ENCODE results near the gene ELP5. TPM values are rescaled to one million over a fixed set of nuclear protein-coding genes. Genes with fewer than 3 reads are reported as not detected.

The ELP5 gene
- total RNA-seq, 4 donors from 2014 or later = 29.6 to 36.8 (median 33.8) TPM

DNA sequence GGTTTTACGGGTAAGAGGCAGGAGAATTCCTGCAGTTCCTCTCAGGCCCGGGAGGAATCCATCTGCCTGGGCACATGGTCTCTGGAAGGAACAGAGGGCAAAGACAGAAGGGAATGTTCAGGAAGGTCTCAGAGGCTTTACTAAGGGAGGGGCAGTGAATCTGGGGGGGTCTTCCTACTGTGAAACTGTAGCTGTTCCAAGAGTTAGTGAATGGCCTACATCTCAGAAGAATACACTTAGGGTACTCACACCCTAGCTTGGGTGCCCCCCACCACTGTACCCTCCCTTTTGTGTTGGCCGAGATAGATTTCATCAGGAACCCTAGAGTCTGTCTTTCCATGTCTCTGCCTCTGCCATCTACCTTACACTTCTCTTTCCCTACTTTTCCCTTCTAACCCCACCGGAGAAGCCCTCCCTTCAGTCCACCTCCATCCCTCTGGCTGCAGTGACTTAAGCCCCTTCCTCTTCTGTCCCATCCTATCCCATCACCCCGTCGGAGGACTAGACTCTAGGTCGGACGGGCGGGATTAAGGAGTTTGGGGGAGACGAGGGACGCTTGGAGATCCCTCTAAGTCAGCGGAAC is 32.7 kb upstream of the ELP5 start:
- peaks cover 6 to 73% (median 34%) of the 10 kb centered on the region in 3 donors for H3K4me1 ChIP-seq
- no peaks in the 10 kb centered on the region for H3K27me3 ChIP-seq
- ATAC-seq = no peak
- H3K27ac ChIP-seq = peak overlapping the region; percentile 86 to 98 (median 92)
- TF ChIP-seq, protein P1, sequence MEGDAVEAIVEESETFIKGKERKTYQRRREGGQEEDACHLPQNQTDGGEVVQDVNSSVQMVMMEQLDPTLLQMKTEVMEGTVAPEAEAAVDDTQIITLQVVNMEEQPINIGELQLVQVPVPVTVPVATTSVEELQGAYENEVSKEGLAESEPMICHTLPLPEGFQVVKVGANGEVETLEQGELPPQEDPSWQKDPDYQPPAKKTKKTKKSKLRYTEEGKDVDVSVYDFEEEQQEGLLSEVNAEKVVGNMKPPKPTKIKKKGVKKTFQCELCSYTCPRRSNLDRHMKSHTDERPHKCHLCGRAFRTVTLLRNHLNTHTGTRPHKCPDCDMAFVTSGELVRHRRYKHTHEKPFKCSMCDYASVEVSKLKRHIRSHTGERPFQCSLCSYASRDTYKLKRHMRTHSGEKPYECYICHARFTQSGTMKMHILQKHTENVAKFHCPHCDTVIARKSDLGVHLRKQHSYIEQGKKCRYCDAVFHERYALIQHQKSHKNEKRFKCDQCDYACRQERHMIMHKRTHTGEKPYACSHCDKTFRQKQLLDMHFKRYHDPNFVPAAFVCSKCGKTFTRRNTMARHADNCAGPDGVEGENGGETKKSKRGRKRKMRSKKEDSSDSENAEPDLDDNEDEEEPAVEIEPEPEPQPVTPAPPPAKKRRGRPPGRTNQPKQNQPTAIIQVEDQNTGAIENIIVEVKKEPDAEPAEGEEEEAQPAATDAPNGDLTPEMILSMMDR (IDR thresholded peaks at IDR 0.05) = no peak
- no peak for TF ChIP-seq POLR2A (IDR thresholded peaks at IDR 0.05)
- no peak for TF ChIP-seq POLR2AphosphoS5 (IDR thresholded peaks at IDR 0.05)
- TF ChIP-seq EP300 (IDR thresholded peaks at IDR 0.05) = no peak
- H3K4me3 ChIP-seq = peak overlapping the region; percentile 62 to 81
- peaks cover 0 to 34% of the 10 kb centered on the region in 2 donors for H3K36me3 ChIP-seq
- H3K9me3 ChIP-seq = no peaks in the 10 kb centered on the region
- WGBS, 2 donors (ENCODE audit: low coverage in 1 of 2) = 38 to 59% methylated on average over 2 to 4 of the region's 12 CpGs

DNA sequence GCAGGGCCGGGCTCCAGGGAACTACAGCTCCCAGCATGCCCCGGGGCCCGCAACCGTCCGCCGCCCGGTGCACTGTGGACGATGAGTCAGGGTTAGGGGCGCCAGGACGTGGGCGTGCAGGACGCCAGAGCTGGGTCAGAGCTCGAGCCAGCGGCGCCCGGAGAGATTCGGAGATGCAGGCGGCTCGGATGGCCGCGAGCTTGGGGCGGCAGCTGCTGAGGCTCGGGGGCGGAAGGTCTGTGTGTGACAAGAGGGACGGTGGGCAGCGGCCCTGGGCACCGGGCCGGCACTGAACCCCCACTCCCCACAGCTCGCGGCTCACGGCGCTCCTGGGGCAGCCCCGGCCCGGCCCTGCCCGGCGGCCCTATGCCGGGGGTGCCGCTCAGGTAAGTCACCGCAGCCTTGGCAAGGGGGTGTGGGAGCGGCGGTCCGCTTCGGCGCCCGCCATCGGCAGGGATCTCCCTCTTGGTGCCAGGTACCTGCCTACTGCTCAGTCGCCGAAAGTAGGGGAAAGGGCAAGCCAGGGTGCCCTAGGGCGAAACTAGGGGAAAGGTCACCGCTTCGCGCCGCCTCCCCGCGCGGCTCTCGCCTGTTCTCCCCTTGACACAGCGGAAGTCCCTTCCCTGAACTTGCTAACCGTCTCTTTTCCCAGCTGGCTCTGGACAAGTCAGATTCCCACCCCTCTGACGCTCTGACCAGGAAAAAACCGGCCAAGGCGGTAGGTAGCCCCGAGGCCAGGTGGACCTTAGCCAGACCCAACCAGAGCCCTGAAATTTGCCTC is 32.0 kb upstream of the ELP5 start, which contains the start of the genes ACADVL and DLG4:
Gene ACADVL (plus strand): TSS at position 127 of the 781 bp plus-strand sequence. CDS start 47 bp downstream, at position 174.
Gene DLG4 (minus strand): TSS at position 25 of the 781 bp plus-strand sequence.
- TF ChIP-seq EP300 (IDR thresholded peaks at IDR 0.05) (no peak), POLR2AphosphoS5 (IDR thresholded peaks at IDR 0.05) (peak; percentile 75), POLR2A (IDR thresholded peaks at IDR 0.05) (peak; percentile 57 to 75)
- TF ChIP-seq, protein P1 (IDR thresholded peaks at IDR 0.05) = peak in 1 of 4 experiments; percentile 5
- peak; percentile 89 for ATAC-seq
- 0% methylated on average over 1 of the region's 63 CpGs; no CpG with 5 or more reads in 1 of the 2 donors for WGBS, 2 donors (ENCODE audit: low coverage in 1 of 2)
- Histone ChIP-seq H3K36me3 (peaks cover 0 to 41% of the 10 kb centered on the region in 2 donors), H3K4me3 (peak within 1 kb of the TSS; percentile 62 to 81), H3K27ac (peak within 1 kb of the TSS; percentile 86 to 98 (median 92)), H3K9me3 (no peaks in the 10 kb centered on the region), H3K27me3 (no peaks in the 10 kb centered on the region), H3K4me1 (peaks cover 6 to 73% (median 34%) of the 10 kb centered on the region in 3 donors)

DNA sequence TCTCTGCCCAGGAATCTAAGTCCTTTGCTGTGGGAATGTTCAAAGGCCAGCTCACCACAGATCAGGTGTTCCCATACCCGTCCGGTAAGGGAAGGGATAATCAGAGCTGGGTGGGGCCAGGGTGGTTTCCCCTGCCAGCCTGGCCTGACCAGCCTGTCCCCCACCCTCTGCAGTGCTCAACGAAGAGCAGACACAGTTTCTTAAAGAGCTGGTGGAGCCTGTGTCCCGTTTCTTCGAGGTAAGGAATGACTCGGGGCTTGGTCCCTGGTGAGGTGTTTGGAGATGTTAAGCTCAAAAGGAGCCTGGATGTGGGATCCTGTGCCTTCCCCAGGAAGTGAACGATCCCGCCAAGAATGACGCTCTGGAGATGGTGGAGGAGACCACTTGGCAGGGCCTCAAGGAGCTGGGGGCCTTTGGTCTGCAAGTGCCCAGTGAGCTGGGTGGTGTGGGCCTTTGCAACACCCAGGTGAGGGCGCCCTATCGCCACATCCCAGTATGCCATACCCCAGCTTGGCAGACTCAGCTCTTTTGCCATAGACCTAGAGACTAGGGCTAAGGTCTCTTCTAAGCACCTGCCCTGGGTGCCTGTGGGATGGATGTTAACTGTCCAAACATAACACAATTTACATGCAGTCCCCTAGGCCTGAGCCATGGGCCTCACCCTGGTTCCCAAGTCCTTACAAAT is 31.3 kb upstream of the ELP5 start:
- no peaks in the 10 kb centered on the region for H3K9me3 ChIP-seq
- peak overlapping the region; percentile 62 to 81 for H3K4me3 ChIP-seq
- peaks cover 2 to 65% (median 28%) of the 10 kb centered on the region in 3 donors for H3K4me1 ChIP-seq
- peak overlapping the region; percentile 86 to 98 (median 92) for H3K27ac ChIP-seq
- 7% methylated on average over 3 of the region's 11 CpGs; no CpG with 5 or more reads in 1 of the 2 donors for WGBS, 2 donors (ENCODE audit: low coverage in 1 of 2)
- peaks cover 0 to 48% of the 10 kb centered on the region in 2 donors for H3K36me3 ChIP-seq
- no peak for TF ChIP-seq EP300 (IDR thresholded peaks at IDR 0.05)
- TF ChIP-seq, protein P1 (IDR thresholded peaks at IDR 0.05) = peak in 3 of 4 experiments; percentile 15 to 54 (median 33)
- ATAC-seq = no peak
- H3K27me3 ChIP-seq = no peaks in the 10 kb centered on the region

GRCh38 chr17:7221278-7222092 is 30.5 kb upstream of the ELP5 start:
- WGBS, 2 donors (ENCODE audit: low coverage in 1 of 2) = 71 to 78% methylated on average over 5 of the region's 10 CpGs
- TF ChIP-seq EP300 (IDR thresholded peaks at IDR 0.05) = no peak
- TF ChIP-seq, protein P1 (IDR thresholded peaks at IDR 0.05) = no peak
- TF ChIP-seq POLR2AphosphoS5 (IDR thresholded peaks at IDR 0.05) = no peak
- no peak for TF ChIP-seq POLR2A (IDR thresholded peaks at IDR 0.05)
- Histone ChIP-seq H3K27ac (peak overlapping the region in 3 of 4 donors; percentile 88 to 98 (median 97)), H3K9me3 (no peaks in the 10 kb centered on the region), H3K4me1 (peaks cover 2 to 58% (median 20%) of the 10 kb centered on the region in 3 donors), H3K4me3 (no peak overlapping the region), H3K36me3 (peaks cover 0 to 56% of the 10 kb centered on the region in 2 donors), H3K27me3 (no peaks in the 10 kb centered on the region)
- no peak for ATAC-seq

All from gastroesophageal sphincter (tissue), 4 donors.